ENCODE data around the gene NCK2. TPM values are rescaled to one million over a fixed set of nuclear protein-coding genes. Genes with fewer than 3 reads are reported as not detected.

The NCK2 gene
- total RNA-seq, 2 donors from 2014 or later, result 39.0 to 144 TPM

DNA sequence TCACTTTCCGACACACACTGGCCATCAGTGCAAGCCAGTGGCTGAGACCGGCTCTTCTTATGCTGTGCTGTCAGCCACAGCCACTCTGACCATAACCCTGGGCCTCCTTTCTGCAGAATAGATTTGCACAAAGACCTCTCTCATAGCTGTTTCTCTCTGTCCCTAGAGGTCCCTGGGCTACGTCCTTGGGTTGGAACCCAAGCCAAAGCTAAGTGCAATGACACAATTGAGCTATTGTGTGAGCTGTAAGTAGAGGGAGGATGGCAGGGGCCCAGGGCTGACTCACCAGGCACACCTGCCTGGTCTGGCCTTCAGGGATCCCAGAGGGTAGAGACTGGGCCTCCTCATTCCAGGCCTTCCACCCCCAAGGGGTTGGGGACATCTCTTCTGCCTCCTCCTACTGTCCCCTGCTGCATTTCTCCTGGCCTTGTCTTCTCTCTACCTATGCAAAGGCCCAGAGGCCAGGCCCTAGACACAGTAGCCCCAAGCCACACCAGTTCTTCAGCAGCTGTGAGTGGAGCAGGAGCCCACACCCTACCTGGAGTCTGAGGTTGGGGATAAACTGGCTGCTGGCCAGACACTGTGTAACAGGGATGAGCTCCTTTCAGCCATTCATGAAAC is 174.6 kb downstream of the NCK2 start:
- Histone ChIP-seq H3K9me3 (no peaks in the 10 kb centered on the region), H3K4me3 (no peak overlapping the region), H3K4me1 (replicated peaks) (no peaks in the 10 kb centered on the region), H3K36me3 (no peaks in the 10 kb centered on the region), H3K27me3 (replicated peaks; ENCODE audit: insufficient read depth) (no peaks in the 10 kb centered on the region), H3K27ac (no peak overlapping the region)
- 76% methylated on average over 3 of the region's 3 CpGs for WGBS
- TF ChIP-seq POLR2AphosphoS5 (IDR thresholded peaks at IDR 0.05) (no peak), POLR2A (IDR thresholded peaks at IDR 0.05) (no peak)
- TF ChIP-seq, protein P1, sequence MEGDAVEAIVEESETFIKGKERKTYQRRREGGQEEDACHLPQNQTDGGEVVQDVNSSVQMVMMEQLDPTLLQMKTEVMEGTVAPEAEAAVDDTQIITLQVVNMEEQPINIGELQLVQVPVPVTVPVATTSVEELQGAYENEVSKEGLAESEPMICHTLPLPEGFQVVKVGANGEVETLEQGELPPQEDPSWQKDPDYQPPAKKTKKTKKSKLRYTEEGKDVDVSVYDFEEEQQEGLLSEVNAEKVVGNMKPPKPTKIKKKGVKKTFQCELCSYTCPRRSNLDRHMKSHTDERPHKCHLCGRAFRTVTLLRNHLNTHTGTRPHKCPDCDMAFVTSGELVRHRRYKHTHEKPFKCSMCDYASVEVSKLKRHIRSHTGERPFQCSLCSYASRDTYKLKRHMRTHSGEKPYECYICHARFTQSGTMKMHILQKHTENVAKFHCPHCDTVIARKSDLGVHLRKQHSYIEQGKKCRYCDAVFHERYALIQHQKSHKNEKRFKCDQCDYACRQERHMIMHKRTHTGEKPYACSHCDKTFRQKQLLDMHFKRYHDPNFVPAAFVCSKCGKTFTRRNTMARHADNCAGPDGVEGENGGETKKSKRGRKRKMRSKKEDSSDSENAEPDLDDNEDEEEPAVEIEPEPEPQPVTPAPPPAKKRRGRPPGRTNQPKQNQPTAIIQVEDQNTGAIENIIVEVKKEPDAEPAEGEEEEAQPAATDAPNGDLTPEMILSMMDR (IDR thresholded peaks at IDR 0.05), result no peak
- DNase-seq (ENCODE audit: low spot score), result no peak
- intact Hi-C loops (cut with DNase I), result no loop called here

DNA sequence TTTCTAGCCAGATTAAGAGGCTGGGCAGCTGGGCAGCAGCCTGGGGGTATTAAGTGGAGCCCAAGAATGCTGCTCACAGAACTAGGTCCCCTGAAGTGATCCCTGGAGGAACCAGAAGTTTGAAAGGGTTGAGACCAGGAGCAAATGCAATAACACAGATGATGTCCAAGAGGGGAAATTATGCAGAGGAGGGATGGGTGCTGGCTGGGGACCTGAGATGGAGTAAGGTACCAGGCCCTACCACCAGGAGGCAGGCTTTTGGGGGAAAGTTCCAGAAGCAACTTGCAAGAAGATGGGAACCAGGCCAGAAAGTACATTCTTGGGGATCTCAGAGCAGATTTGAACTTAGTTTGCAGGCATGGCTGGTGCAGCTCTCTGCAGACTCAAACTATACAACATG is 175.1 kb downstream of the NCK2 start:
- intact Hi-C loops (cut with DNase I), result no loop called here
- no peaks in the 10 kb centered on the region for H3K4me1 ChIP-seq (replicated peaks)

DNA sequence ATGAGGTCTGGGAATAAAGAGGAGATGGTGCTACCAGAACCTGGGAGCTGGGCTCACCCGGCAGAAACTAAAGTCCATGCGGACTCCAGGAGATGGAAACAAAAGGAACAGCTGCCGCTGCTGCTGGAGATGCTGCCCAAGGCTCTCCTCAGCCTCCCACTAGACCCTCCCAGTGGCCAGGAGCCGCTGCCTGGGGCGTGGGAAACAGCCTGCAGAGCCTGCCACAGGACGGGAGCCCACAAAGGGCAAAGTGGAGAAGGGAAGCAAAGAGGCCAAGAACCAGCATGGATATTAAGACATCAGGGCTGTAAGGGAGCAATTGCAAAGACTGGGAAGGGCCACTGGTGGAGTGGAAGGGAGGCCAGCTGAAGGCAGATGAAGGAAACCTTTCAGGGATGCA is 179.6 kb downstream of the NCK2 start:
- 88% methylated on average over 6 of the region's 6 CpGs for WGBS
- no peak for DNase-seq (ENCODE audit: low spot score)
- no peak for TF ChIP-seq POLR2A (IDR thresholded peaks at IDR 0.05)

More for the DNA sequence above, 175.1 kb downstream of the NCK2 start:
- no peaks in the 10 kb centered on the region for H3K36me3 ChIP-seq
- H3K27me3 ChIP-seq (replicated peaks; ENCODE audit: insufficient read depth), result no peaks in the 10 kb centered on the region
- no peak overlapping the region for H3K4me3 ChIP-seq
- no peak for TF ChIP-seq POLR2AphosphoS5 (IDR thresholded peaks at IDR 0.05)
- TF ChIP-seq, protein P1 (IDR thresholded peaks at IDR 0.05), result no peak
- TF ChIP-seq POLR2A (IDR thresholded peaks at IDR 0.05), result no peak
- H3K27ac ChIP-seq, result no peak overlapping the region
- DNase-seq (ENCODE audit: low spot score), result no peak
- no peaks in the 10 kb centered on the region for H3K9me3 ChIP-seq

DNA sequence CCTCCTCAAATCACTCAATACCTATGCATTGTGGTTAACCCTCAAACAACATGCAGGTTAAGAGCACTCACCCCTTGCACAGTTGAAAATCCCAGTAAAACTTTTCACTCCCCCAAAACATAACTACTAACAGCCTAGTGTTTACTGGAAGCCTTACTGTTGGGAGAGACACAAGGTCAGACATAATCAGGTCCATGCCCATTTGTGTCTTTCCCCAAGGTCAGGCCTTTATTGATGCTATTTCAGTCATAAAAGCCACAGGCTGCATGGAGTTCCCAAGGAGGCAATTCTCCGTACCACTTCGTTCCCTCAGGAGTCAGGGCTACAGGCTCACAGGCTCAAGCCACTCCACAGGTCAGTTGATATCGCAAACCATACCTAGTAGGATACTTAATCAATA is 180.2 kb downstream of the NCK2 start:
- intact Hi-C loops (cut with DNase I), result no loop called here
- H3K4me1 ChIP-seq (replicated peaks), result no peaks in the 10 kb centered on the region
- 86% methylated on average over 3 of the region's 3 CpGs for WGBS
- no peak for DNase-seq (ENCODE audit: low spot score)
- no peaks in the 10 kb centered on the region for H3K36me3 ChIP-seq
- no peak overlapping the region for H3K27ac ChIP-seq
- H3K4me3 ChIP-seq, result no peak overlapping the region
- no peaks in the 10 kb centered on the region for H3K9me3 ChIP-seq
- H3K27me3 ChIP-seq (replicated peaks; ENCODE audit: insufficient read depth), result no peaks in the 10 kb centered on the region
- TF ChIP-seq, protein P1 (IDR thresholded peaks at IDR 0.05), result no peak
- TF ChIP-seq POLR2AphosphoS5 (IDR thresholded peaks at IDR 0.05), result no peak
- no peak for TF ChIP-seq POLR2A (IDR thresholded peaks at IDR 0.05)

More for the DNA sequence above, 179.6 kb downstream of the NCK2 start:
- no peaks in the 10 kb centered on the region for H3K27me3 ChIP-seq (replicated peaks; ENCODE audit: insufficient read depth)
- intact Hi-C loops (cut with DNase I), result no loop called here
- no peaks in the 10 kb centered on the region for H3K36me3 ChIP-seq
- H3K4me3 ChIP-seq, result no peak overlapping the region
- no peaks in the 10 kb centered on the region for H3K9me3 ChIP-seq
- H3K4me1 ChIP-seq (replicated peaks), result no peaks in the 10 kb centered on the region
- no peak overlapping the region for H3K27ac ChIP-seq

GRCh38 chr2:105925390-105925789 is 180.7 kb downstream of the NCK2 start:
- Histone ChIP-seq H3K27ac (no peak overlapping the region), H3K27me3 (replicated peaks; ENCODE audit: insufficient read depth) (no peaks in the 10 kb centered on the region), H3K4me3 (no peak overlapping the region), H3K4me1 (replicated peaks) (no peaks in the 10 kb centered on the region), H3K9me3 (no peaks in the 10 kb centered on the region), H3K36me3 (no peaks in the 10 kb centered on the region)
- intact Hi-C loops (cut with DNase I), result no loop called here
- 85% methylated on average over 6 of the region's 6 CpGs for WGBS
- TF ChIP-seq POLR2AphosphoS5 (IDR thresholded peaks at IDR 0.05), result no peak
- TF ChIP-seq POLR2A (IDR thresholded peaks at IDR 0.05), result no peak
- TF ChIP-seq, protein P1 (IDR thresholded peaks at IDR 0.05), result no peak
- no peak for DNase-seq (ENCODE audit: low spot score)

Data from prostate gland (tissue), 2 donors.